ENCODE results near the gene LDLR. TPM values are rescaled to one million over a fixed set of nuclear protein-coding genes. Genes with fewer than 3 reads are reported as not detected.
A peak's percentile ranks its signal among the peaks of the same experiment; 100 is the strongest.
"Not testable (repeated sequence)": the region's sequence is repeated elsewhere in the genome, so short reads cannot be mapped to it uniquely, and the experiment has no call there.

LDLR gene
- total RNA-seq, 2 donors from 2014 or later: 61.0 to 101 TPM

DNA sequence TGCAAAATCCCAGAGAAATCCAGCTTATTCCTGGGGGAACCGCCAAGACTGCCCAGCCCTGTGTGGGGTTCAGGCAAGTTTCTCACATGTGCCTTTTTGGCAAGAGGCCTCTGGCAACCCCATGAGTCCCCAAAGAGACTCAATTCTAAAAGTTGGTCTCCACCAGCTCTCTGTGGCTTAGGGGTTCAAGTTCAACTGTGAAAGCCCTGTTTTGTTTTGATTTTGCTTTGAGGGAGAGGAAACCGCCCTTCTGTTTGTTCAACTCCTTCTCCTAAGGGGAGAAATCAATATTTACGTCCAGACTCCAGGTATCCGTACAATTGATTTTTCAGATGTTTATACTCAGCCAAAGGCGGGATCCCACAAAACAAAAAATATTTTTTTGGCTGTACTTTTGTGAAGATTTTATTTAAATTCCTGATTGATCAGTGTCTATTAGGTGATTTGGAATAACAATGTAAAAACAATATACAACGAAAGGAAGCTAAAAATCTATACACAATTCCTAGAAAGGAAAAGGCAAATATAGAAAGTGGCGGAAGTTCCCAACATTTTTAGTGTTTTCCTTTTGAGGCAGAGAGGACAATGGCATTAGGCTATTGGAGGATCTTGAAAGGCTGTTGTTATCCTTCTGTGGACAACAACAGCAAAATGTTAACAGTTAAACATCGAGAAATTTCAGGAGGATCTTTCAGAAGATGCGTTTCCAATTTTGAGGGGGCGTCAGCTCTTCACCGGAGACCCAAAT, 583 bp upstream of the LDLR start:
- WGBS, 2 experiments (ENCODE audit: insufficient coverage in 1 of 2, insufficient read length in 1 of 2): 26 to 37% methylated on average over 3 to 11 of the region's 11 CpGs
- H3K4me3 ChIP-seq (ENCODE audit: low read length): peak overlapping the region; percentile 79
- Mint-ChIP-seq H3K9me3 (no peaks in the 10 kb centered on the region), H3K27ac (peak overlapping the region; percentile 99), H3K36me3 (ENCODE audit: low read depth) (peaks cover 14% of the 10 kb centered on the region), H3K4me1 (peaks cover 18% of the 10 kb centered on the region), H3K27me3 (ENCODE audit: insufficient read depth) (no peaks in the 10 kb centered on the region), H3K4me3 (peak overlapping the region; percentile 92)
- peaks cover 20% of the 10 kb centered on the region for H3K36me3 ChIP-seq (ENCODE audit: control insufficient read depth, insufficient read depth, low read length)
- TF ChIP-seq, protein P1, sequence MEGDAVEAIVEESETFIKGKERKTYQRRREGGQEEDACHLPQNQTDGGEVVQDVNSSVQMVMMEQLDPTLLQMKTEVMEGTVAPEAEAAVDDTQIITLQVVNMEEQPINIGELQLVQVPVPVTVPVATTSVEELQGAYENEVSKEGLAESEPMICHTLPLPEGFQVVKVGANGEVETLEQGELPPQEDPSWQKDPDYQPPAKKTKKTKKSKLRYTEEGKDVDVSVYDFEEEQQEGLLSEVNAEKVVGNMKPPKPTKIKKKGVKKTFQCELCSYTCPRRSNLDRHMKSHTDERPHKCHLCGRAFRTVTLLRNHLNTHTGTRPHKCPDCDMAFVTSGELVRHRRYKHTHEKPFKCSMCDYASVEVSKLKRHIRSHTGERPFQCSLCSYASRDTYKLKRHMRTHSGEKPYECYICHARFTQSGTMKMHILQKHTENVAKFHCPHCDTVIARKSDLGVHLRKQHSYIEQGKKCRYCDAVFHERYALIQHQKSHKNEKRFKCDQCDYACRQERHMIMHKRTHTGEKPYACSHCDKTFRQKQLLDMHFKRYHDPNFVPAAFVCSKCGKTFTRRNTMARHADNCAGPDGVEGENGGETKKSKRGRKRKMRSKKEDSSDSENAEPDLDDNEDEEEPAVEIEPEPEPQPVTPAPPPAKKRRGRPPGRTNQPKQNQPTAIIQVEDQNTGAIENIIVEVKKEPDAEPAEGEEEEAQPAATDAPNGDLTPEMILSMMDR (conservative IDR thresholded peaks at IDR 0.05): no peak
- no peaks in the 10 kb centered on the region for H3K9me3 ChIP-seq (ENCODE audit: control insufficient read depth, low read length)
- DNase-seq: no peak
- peak overlapping the region; percentile 92 for H3K9ac ChIP-seq (ENCODE audit: extremely low read depth, low read length, poor library complexity, severe bottlenecking)
- peaks cover 11% of the 10 kb centered on the region for H3K4me1 ChIP-seq (ENCODE audit: control insufficient read depth, insufficient read depth, low read length)
- H3K27ac ChIP-seq (ENCODE audit: low read depth, low read length): peak overlapping the region; percentile 89
- no peaks in the 10 kb centered on the region for H3K27me3 ChIP-seq (ENCODE audit: control insufficient read depth, insufficient read depth, low read length, poor library complexity, severe bottlenecking)

DNA sequence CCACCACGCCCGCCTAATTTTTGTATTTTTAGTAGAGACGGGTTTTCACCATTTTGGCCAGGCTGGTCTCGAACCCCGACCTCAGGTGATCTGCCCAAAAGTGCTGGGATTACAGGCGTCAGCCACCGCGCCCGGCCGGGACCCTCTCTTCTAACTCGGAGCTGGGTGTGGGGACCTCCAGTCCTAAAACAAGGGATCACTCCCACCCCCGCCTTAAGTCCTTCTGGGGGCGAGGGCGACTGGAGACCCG, 676 bp downstream of the LDLR start:
- Histone ChIP-seq H3K4me1 (ENCODE audit: control insufficient read depth, insufficient read depth, low read length) (peaks cover 11% of the 10 kb centered on the region), H3K4me3 (ENCODE audit: low read length) (peak overlapping the region; percentile 79), H3K27ac (ENCODE audit: low read depth, low read length) (peak overlapping the region; percentile 89), H3K36me3 (ENCODE audit: control insufficient read depth, insufficient read depth, low read length) (peaks cover 31% of the 10 kb centered on the region), H3K9ac (ENCODE audit: extremely low read depth, low read length, poor library complexity, severe bottlenecking) (peak overlapping the region; percentile 92)
- WGBS, 2 experiments (ENCODE audit: insufficient coverage in 1 of 2, insufficient read length in 1 of 2): 0% methylated on average over 5 to 15 of the region's 15 CpGs
- not testable (repeated sequence) for H3K27me3 ChIP-seq (ENCODE audit: control insufficient read depth, insufficient read depth, low read length, poor library complexity, severe bottlenecking); DNase-seq; H3K9me3 ChIP-seq (ENCODE audit: control insufficient read depth, low read length); H3K9me3 Mint-ChIP-seq; H3K27me3 Mint-ChIP-seq (ENCODE audit: insufficient read depth)
- peaks cover 24% of the 10 kb centered on the region for H3K36me3 Mint-ChIP-seq (ENCODE audit: low read depth)
- H3K27ac Mint-ChIP-seq: peak overlapping the region; percentile 99
- peaks cover 18% of the 10 kb centered on the region for H3K4me1 Mint-ChIP-seq
- peak overlapping the region; percentile 92 for H3K4me3 Mint-ChIP-seq

DNA sequence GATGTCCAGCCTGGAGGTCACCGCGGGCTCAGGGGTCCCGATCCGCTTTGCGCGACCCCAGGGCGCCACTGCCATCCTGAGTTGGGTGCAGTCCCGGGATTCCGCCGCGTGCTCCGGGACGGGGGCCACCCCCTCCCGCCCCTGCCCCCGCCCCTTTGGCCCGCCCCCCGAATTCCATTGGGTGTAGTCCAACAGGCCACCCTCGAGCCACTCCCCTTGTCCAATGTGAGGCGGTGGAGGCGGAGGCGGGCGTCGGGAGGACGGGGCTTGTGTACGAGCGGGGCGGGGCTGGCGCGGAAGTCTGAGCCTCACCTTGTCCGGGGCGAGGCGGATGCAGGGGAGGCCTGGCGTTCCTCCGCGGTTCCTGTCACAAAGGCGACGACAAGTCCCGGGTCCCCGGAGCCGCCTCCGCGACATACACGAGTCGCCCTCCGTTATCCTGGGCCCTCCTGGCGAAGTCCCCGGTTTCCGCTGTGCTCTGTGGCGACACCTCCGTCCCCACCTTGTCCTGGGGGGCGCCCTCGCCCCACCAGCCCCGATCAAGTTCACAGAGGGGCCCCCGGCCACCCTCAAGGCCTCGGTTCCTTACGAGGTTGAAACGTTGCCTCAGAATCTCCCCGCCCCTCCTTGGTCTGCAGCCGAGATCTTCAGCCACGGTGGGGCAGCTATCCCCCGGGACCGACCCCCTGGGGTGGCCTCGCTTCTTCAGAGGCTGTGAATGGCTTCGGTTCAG, 1.2 kb downstream of the LDLR start:
- peak; percentile 99 for DNase-seq
- H3K9me3 Mint-ChIP-seq: no peaks in the 10 kb centered on the region
- WGBS, 2 experiments (ENCODE audit: insufficient coverage in 1 of 2, insufficient read length in 1 of 2): 0% methylated on average over 19 to 64 of the region's 64 CpGs
- H3K4me1 Mint-ChIP-seq: peaks cover 18% of the 10 kb centered on the region
- H3K27ac Mint-ChIP-seq: peak overlapping the region; percentile 99
- H3K27me3 ChIP-seq (ENCODE audit: control insufficient read depth, insufficient read depth, low read length, poor library complexity, severe bottlenecking): no peaks in the 10 kb centered on the region
- peaks cover 11% of the 10 kb centered on the region for H3K4me1 ChIP-seq (ENCODE audit: control insufficient read depth, insufficient read depth, low read length)
- peaks cover 36% of the 10 kb centered on the region for H3K36me3 ChIP-seq (ENCODE audit: control insufficient read depth, insufficient read depth, low read length)
- H3K4me3 Mint-ChIP-seq: peak overlapping the region; percentile 92
- H3K36me3 Mint-ChIP-seq (ENCODE audit: low read depth): peaks cover 29% of the 10 kb centered on the region
- TF ChIP-seq, protein P1 (conservative IDR thresholded peaks at IDR 0.05): peak; percentile 13
- peak overlapping the region; percentile 98 for H3K9ac ChIP-seq (ENCODE audit: extremely low read depth, low read length, poor library complexity, severe bottlenecking)
- peak overlapping the region; percentile 99 for H3K4me3 ChIP-seq (ENCODE audit: low read length)
- H3K27me3 Mint-ChIP-seq (ENCODE audit: insufficient read depth): no peaks in the 10 kb centered on the region
- H3K27ac ChIP-seq (ENCODE audit: low read depth, low read length): peak overlapping the region; percentile 89
- H3K9me3 ChIP-seq (ENCODE audit: control insufficient read depth, low read length): no peaks in the 10 kb centered on the region

All from endodermal cell (in vitro differentiated cells).